Measurements from ENCODE around the gene IL17RD. TPM values are rescaled to one million over a fixed set of nuclear protein-coding genes. Genes with fewer than 3 reads are reported as not detected.
A peak's percentile ranks its signal among the peaks of the same experiment; 100 is the strongest.

Gene IL17RD
- total RNA-seq, 1 donor from 2014 or later: 17.2 TPM

GRCh38 chr3:57184526-57184925 is 19.4 kb upstream of the IL17RD start:
- no peaks in the 10 kb centered on the region for H3K4me1 ChIP-seq
- no peaks in the 10 kb centered on the region for H3K36me3 ChIP-seq
- intact Hi-C loops (cut with DNase I): no loop called here
- H3K27me3 ChIP-seq: no peaks in the 10 kb centered on the region
- H3K27ac ChIP-seq: no peak overlapping the region
- no peaks in the 10 kb centered on the region for H3K9me3 ChIP-seq
- DNase-seq (ENCODE audit: extremely low spot score in 2 of 2): no peak
- no peak for TF ChIP-seq POLR2A (IDR thresholded peaks at IDR 0.05)
- no peak for TF ChIP-seq CTCF (IDR thresholded peaks at IDR 0.05)
- TF ChIP-seq POLR2AphosphoS5 (IDR thresholded peaks at IDR 0.05; ENCODE audit: insufficient read depth in 1 of 2, low read depth in 1 of 2): no peak
- H3K4me3 ChIP-seq: no peak overlapping the region

- Histone ChIP-seq H3K27me3 (no peaks in the 10 kb centered on the region), H3K27ac (no peak overlapping the region), H3K4me1 (no peaks in the 10 kb centered on the region), H3K9me3 (no peaks in the 10 kb centered on the region), H3K4me3 (no peak overlapping the region), H3K36me3 (no peaks in the 10 kb centered on the region)
- DNase-seq (ENCODE audit: extremely low spot score in 2 of 2): no peak
- intact Hi-C loops (cut with DNase I): no loop called here
- TF ChIP-seq CTCF (IDR thresholded peaks at IDR 0.05): no peak
- no peak for TF ChIP-seq POLR2AphosphoS5 (IDR thresholded peaks at IDR 0.05; ENCODE audit: insufficient read depth in 1 of 2, low read depth in 1 of 2)
- TF ChIP-seq POLR2A (IDR thresholded peaks at IDR 0.05): no peak
Measured at GRCh38 chr3:57179580-57180410, 14.6 kb upstream of the IL17RD start.

GRCh38 chr3:57176045-57176444 is 10.9 kb upstream of the IL17RD start:
- intact Hi-C loops (cut with DNase I): no loop called here
- no peaks in the 10 kb centered on the region for H3K36me3 ChIP-seq
- H3K27me3 ChIP-seq: no peaks in the 10 kb centered on the region
- no peak overlapping the region for H3K4me3 ChIP-seq
- DNase-seq (ENCODE audit: extremely low spot score in 2 of 2): no peak
- no peak overlapping the region for H3K27ac ChIP-seq
- no peak for TF ChIP-seq POLR2A (IDR thresholded peaks at IDR 0.05)
- no peaks in the 10 kb centered on the region for H3K4me1 ChIP-seq
- no peaks in the 10 kb centered on the region for H3K9me3 ChIP-seq

- no peak overlapping the region for H3K4me3 ChIP-seq
- intact Hi-C loops (cut with DNase I): no loop called here
- no peaks in the 10 kb centered on the region for H3K9me3 ChIP-seq
- TF ChIP-seq POLR2AphosphoS5 (IDR thresholded peaks at IDR 0.05; ENCODE audit: insufficient read depth in 1 of 2, low read depth in 1 of 2) (no peak), CTCF (IDR thresholded peaks at IDR 0.05) (no peak), POLR2A (IDR thresholded peaks at IDR 0.05) (no peak)
- H3K36me3 ChIP-seq: no peaks in the 10 kb centered on the region
- peaks cover 4% of the 10 kb centered on the region for H3K4me1 ChIP-seq
- no peak overlapping the region for H3K27ac ChIP-seq
- no peak for DNase-seq (ENCODE audit: extremely low spot score in 2 of 2)
- no peaks in the 10 kb centered on the region for H3K27me3 ChIP-seq
Measured at GRCh38 chr3:57173687-57174086, 8.5 kb upstream of the IL17RD start.

GRCh38 chr3:57170946-57171345 is 5.8 kb upstream of the IL17RD start:
- Histone ChIP-seq H3K4me1 (peaks cover 4% of the 10 kb centered on the region), H3K36me3 (no peaks in the 10 kb centered on the region), H3K9me3 (no peaks in the 10 kb centered on the region), H3K27ac (no peak overlapping the region), H3K4me3 (no peak overlapping the region), H3K27me3 (no peaks in the 10 kb centered on the region)
- no peak for TF ChIP-seq POLR2AphosphoS5 (IDR thresholded peaks at IDR 0.05; ENCODE audit: insufficient read depth in 1 of 2, low read depth in 1 of 2)
- no peak for TF ChIP-seq POLR2A (IDR thresholded peaks at IDR 0.05)
- no peak for TF ChIP-seq CTCF (IDR thresholded peaks at IDR 0.05)
- intact Hi-C loops (cut with DNase I): no loop called here
- DNase-seq (ENCODE audit: extremely low spot score in 2 of 2): peak in 1 of 2 donors; percentile 60

Data from vagina (tissue), 2 donors.